Body of pancreas (tissue), 4 donors: ENCODE data around the gene SLC7A4. TPM values are rescaled to one million over a fixed set of nuclear protein-coding genes. Genes with fewer than 3 reads are reported as not detected.

Experiments
- ATAC-seq: fragments of 150-250 bp; one replicate; pipeline ENCODE4 v1.9.1; 2016
- DNase-seq, 4 donors: peaks; one replicate each; pipeline ENCODE4 v3.0.0-alpha.2; 2019
- H3K27ac ChIP-seq, 4 donors: fragments of 200-600 bp; sonication (generic); 1 replicate in 3 of 4; 2 replicates in 1 of 4; pipeline versions ENCODE4 v1.5.1 to v1.6.1; 2016 to 2019; ENCODE audit warnings: mild to moderate bottlenecking in 1 of 4, mixed read lengths in 1 of 4, moderate library complexity in 1 of 4
- H3K27me3 ChIP-seq, 2 donors: fragments of 200-600 bp; sonication (generic); one replicate each; pipeline ENCODE4 v1.6.0; 2016; ENCODE audit warnings: mild to moderate bottlenecking in 1 of 2
- H3K36me3 ChIP-seq, 2 donors: fragments of 200-600 bp; sonication (generic); replicated peaks in 1 of 2; 2 replicates each; pipeline ENCODE4 v1.5.1; 2016; ENCODE audit warnings: low read depth in 2 of 2; ENCODE audit not compliant: insufficient read depth in 1 of 2
- H3K4me1 ChIP-seq: fragments of 200-600 bp; sonication (generic); one replicate; pipeline ENCODE4 v1.6.0; 2016
- H3K4me3 ChIP-seq, 2 donors: fragments of 200-600 bp; sonication (generic); 1 replicate in 1 of 2; 2 replicates in 1 of 2; pipeline ENCODE4 v1.5.1; 2016 to 2019
- H3K9me3 ChIP-seq, 3 donors: fragments of 200-600 bp; sonication (generic); 1 replicate in 2 of 3; 2 replicates in 1 of 3; pipeline ENCODE4 v1.5.1; 2016
- CTCF ChIP-seq, 7 experiments: fragments of 450-650 bp in 4 of 7; fragments of 200-600 bp in 3 of 7; sonication (generic) in 3 of 7; IDR thresholded peaks; one replicate each; pipeline ENCODE4 v1.5.1; 2016 to 2019; ENCODE audit warnings: antibody characterized with exemption in 7 of 7
- POLR2A ChIP-seq, 3 donors: fragments of 450-650 bp; IDR thresholded peaks; one replicate each; pipeline ENCODE4 v1.6.1; 2016; ENCODE audit warnings: antibody characterized with exemption in 3 of 3, mild to moderate bottlenecking in 2 of 3
- WGBS, 2 donors: methylation state at CpG; one replicate each; pipeline ENCODE4 v1.1.5; 2017; 5-methylcytosine and 5-hydroxymethylcytosine counted together
- intact Hi-C: fragments of 100-400 bp; cut with DNase I; formaldehyde crosslinking; loops from one replicate; pipeline ENCODE4 v1.15.1; 2023
- total RNA-seq, 2 donors: library from RNA; depleted of rRNA; stranded (reverse); fragments of >200 nt; gene quantifications; one replicate each; pipeline ENCODE4 v1.1.0, GENCODE V29; 2016

SLC7A4 gene
- total RNA-seq, 2 donors from 2014 or later, result 1.3 to 1.8 TPM

DNA sequence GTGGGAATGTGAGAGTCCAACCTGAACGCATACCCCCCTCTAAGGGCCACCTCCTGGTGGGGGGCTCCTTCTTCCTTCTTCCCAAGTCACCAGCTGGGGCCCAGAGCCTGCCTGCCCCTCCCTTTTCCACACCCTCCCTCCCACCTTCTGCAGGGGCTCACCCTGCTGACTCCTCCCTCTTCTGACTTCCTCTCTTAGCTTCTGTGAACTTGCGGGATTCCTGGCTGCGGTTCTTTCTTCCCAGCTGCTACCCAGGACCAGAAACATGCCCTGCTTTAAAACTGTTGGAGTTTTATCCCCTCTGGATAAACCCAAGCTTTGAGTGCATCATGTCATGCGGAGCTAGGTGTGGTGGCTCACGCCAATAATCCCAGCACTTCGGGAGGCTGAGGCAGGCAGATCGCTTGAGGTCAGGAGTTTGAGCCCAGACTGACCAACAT is 23.5 kb upstream of the SLC7A4 start:
- no peak for DNase-seq
- no peak overlapping the region for H3K4me3 ChIP-seq
- H3K9me3 ChIP-seq, result no peaks in the 10 kb centered on the region
- intact Hi-C loops, result no loop called here
- 39 to 66% methylated on average over 4 to 7 of the region's 7 CpGs for WGBS, 2 donors
- ATAC-seq, result no peak
- H3K27me3 ChIP-seq, result no peaks in the 10 kb centered on the region
- TF ChIP-seq CTCF (IDR thresholded peaks at IDR 0.05), result no peak
- TF ChIP-seq POLR2A (IDR thresholded peaks at IDR 0.05), result no peak
- no peaks in the 10 kb centered on the region for H3K4me1 ChIP-seq
- H3K36me3 ChIP-seq, result no peaks in the 10 kb centered on the region
- no peak overlapping the region for H3K27ac ChIP-seq

- ATAC-seq, result no peak
- H3K27me3 ChIP-seq, result no peaks in the 10 kb centered on the region
- no peak overlapping the region for H3K4me3 ChIP-seq
- no peaks in the 10 kb centered on the region for H3K9me3 ChIP-seq
- TF ChIP-seq CTCF (IDR thresholded peaks at IDR 0.05) (no peak), POLR2A (IDR thresholded peaks at IDR 0.05) (no peak)
- H3K27ac ChIP-seq, result no peak overlapping the region
- WGBS, 2 donors, result 54 to 55% methylated on average over 4 of the region's 4 CpGs
- DNase-seq, result no peak
- H3K4me1 ChIP-seq, result no peaks in the 10 kb centered on the region
- no peaks in the 10 kb centered on the region for H3K36me3 ChIP-seq
- intact Hi-C loops, result no loop called here
These were observed 23.1 kb upstream of the SLC7A4 start for GRCh38 chr22:21055564-21055834.

- H3K4me1 ChIP-seq, result no peaks in the 10 kb centered on the region
These were observed 22.6 kb upstream of the SLC7A4 start for GRCh38 chr22:21054714-21055563.

GRCh38 chr22:21054046-21054713 is 21.8 kb upstream of the SLC7A4 start:
- Histone ChIP-seq H3K27ac (no peak overlapping the region), H3K4me1 (no peaks in the 10 kb centered on the region), H3K27me3 (no peaks in the 10 kb centered on the region), H3K9me3 (no peaks in the 10 kb centered on the region), H3K4me3 (no peak overlapping the region), H3K36me3 (no peaks in the 10 kb centered on the region)
- TF ChIP-seq CTCF (IDR thresholded peaks at IDR 0.05) (no peak), POLR2A (IDR thresholded peaks at IDR 0.05) (no peak)
- DNase-seq (no peak), ATAC-seq (no peak)
- intact Hi-C loops, result no loop called here
- 84 to 90% methylated on average over 12 to 14 of the region's 15 CpGs for WGBS, 2 donors

More at GRCh38 chr22:21054714-21055563, 22.6 kb upstream of the SLC7A4 start:
- TF ChIP-seq POLR2A (IDR thresholded peaks at IDR 0.05), result no peak
- TF ChIP-seq CTCF (IDR thresholded peaks at IDR 0.05), result no peak
- Histone ChIP-seq H3K4me3 (no peak overlapping the region), H3K36me3 (no peaks in the 10 kb centered on the region), H3K9me3 (no peaks in the 10 kb centered on the region), H3K27me3 (no peaks in the 10 kb centered on the region), H3K27ac (no peak overlapping the region)
- intact Hi-C loops, result no loop called here
- 66 to 69% methylated on average over 2 to 10 of the region's 11 CpGs for WGBS, 2 donors
- DNase-seq (no peak), ATAC-seq (no peak)
